HG02870 (cell line): ENCODE data around the gene TMEM126A.
"Not testable (repeated sequence)": the region's sequence is repeated elsewhere in the genome, so short reads cannot be mapped to it uniquely, and the experiment has no call there.

Experiments used
- ATAC-seq: cut with Tn5 transposase; IDR thresholded peaks from one replicate; pipeline ENCODE4 v1.9.1; 2021; ENCODE audit warnings: mild to moderate bottlenecking, moderate library complexity; ENCODE audit not compliant: unreplicated experiment

The TMEM126A gene

GRCh38 chr11:85647604-85648299 is at the start of gene TMEM126A:
TMEM126A (plus strand) TSS chr11:85647967; CDS start chr11:85650256, 2,289 bp downstream.
- peak; percentile 98 for ATAC-seq

GRCh38 chr11:85599083-85599482 is 48.7 kb upstream of the TMEM126A start:
- ATAC-seq, result no peak

GRCh38 chr11:85602526-85603213 is 45.1 kb upstream of the TMEM126A start:
- ATAC-seq, result no peak

GRCh38 chr11:85603220-85603619 is 44.5 kb upstream of the TMEM126A start:
- ATAC-seq, result no peak

GRCh38 chr11:85606237-85606636 is 41.5 kb upstream of the TMEM126A start:
- ATAC-seq, result not testable (repeated sequence)

GRCh38 chr11:85608621-85609020 is 39.1 kb upstream of the TMEM126A start:
- not testable (repeated sequence) for ATAC-seq

- ATAC-seq, result not testable (repeated sequence)
These were observed 38.5 kb upstream of the TMEM126A start for GRCh38 chr11:85609286-85609685.

- not testable (repeated sequence) for ATAC-seq
These were observed 36.1 kb upstream of the TMEM126A start for GRCh38 chr11:85611643-85612042.

GRCh38 chr11:85619499-85619898 is 28.3 kb upstream of the TMEM126A start:
- ATAC-seq, result no peak

GRCh38 chr11:85620256-85620655 is 27.5 kb upstream of the TMEM126A start:
- ATAC-seq, result no peak

- no peak for ATAC-seq
These were observed 21.3 kb upstream of the TMEM126A start for GRCh38 chr11:85626496-85626895.

GRCh38 chr11:85627332-85627997 is 20.3 kb upstream of the TMEM126A start, which contains the start of gene DLG2:
DLG2 (minus strand) TSS chr11:85627344.
- ATAC-seq, result no peak

GRCh38 chr11:85627998-85628770 is 19.6 kb upstream of the TMEM126A start, which contains the start of gene TMEM126B:
TMEM126B (plus strand) TSS chr11:85628593; CDS start chr11:85628608, 15 bp downstream.
- peak; percentile 99 for ATAC-seq

- peak; percentile 2 for ATAC-seq
These were observed 18.9 kb upstream of the TMEM126A start for GRCh38 chr11:85628771-85629341.

- ATAC-seq, result no peak
These were observed 13.0 kb upstream of the TMEM126A start for GRCh38 chr11:85634747-85635146.

GRCh38 chr11:85643191-85643614 is 4.6 kb upstream of the TMEM126A start:
- no peak for ATAC-seq

GRCh38 chr11:85647078-85647477 is 689 bp upstream of the TMEM126A start:
- no peak for ATAC-seq

GRCh38 chr11:85651118-85651517 is 3.4 kb downstream of the TMEM126A start:
- ATAC-seq, result no peak

GRCh38 chr11:85652786-85653447 is 5.2 kb downstream of the TMEM126A start:
- no peak for ATAC-seq

GRCh38 chr11:85654343-85654742 is 6.6 kb downstream of the TMEM126A start:
- not testable (repeated sequence) for ATAC-seq
